GM18907 (cell line): ENCODE data around the gene SMIM30.
A peak's percentile ranks its signal among the peaks of the same experiment; 100 is the strongest.
"Not testable (repeated sequence)": the region's sequence is repeated elsewhere in the genome, so short reads cannot be mapped to it uniquely, and the experiment has no call there.

Experiments used
- ATAC-seq: cut with Tn5 transposase; IDR thresholded peaks from one replicate; pipeline ENCODE4 v1.9.1; 2021; ENCODE audit warnings: mild to moderate bottlenecking, moderate library complexity; ENCODE audit not compliant: unreplicated experiment

The SMIM30 gene, protein sequence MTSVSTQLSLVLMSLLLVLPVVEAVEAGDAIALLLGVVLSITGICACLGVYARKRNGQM

DNA sequence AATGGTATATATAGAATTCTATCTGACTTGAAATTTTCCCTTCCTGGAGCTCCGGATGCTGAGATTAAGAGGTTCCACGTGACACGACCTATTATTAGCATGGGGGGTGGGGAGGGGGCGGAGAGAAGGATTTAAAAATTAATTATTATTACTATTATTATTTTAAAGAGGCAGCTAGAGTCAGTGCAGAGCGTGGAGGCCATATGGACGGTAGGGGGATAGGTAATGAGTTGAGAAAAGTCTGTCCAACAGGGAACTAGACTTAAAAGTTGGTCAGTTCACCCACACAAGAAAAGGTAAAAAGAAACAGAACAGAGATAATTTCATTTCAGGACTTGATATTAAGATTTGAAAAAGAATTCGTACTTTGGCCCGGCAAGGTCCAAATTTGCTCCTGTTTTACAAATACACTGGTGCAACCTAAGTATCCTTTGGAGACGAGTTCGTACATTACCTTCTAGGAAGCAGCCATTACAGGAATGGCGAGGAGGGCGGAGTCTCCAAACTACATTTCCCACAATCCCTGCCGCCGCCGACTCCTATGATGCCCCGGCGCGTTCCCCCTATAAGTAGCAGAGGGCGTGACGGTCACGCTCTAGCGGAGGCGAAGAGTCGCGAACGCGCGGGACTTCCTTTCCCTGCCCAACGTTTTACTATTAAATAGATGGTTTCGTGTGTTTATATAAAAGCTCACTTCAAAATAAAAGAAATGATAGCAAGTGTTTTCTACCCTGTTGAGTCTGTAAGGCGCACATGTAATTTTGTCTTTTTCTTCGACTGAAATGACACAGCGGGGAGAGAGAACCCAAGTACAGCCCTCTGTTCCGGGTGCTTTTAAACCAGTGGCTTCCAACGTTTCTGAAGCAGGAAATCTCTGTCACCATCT is at the start of gene SMIM30:
SMIM30 (minus strand) TSS at position 481 of the 886 bp plus-strand sequence. CDS start 976 bp downstream, outside the sequence.
- peak; percentile 99 for ATAC-seq

DNA sequence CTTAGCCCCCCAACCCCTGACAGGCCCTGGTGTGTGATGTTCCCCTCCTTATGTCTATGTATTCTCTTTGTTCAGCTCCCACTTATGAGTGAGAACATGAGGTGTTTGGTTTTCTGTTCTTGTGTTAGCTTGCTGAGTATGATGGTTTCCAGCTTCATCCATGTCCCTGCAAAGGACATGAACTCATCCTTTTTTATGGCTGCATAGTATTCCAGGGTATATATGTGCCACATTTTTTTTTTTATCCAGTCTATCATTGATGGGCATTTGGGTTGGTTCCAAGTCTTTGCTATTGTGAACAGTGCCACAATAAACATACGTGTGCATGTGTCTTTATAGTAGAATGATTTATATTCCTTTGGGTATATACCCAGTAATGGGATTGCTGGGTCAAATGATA is 47.8 kb upstream of the SMIM30 start:
- ATAC-seq, result not testable (repeated sequence)

DNA sequence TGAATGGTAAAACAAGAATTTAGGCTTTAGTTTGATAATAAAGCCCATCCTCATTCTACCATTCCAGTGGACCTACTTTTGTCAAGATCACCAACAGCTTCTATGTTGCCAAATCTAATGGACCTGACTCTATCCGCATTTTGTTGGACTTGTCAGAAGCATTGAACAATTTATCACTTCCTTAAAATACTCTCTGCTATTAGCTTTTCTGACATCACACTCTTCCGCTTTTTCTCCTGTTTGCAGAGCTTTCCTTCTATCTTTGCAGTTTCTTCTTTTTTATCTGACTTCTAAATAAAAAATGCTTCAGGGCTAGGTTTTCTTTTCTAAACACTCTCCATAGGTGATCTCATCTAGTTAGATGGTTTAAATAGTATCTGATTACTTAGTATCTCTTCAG is 42.7 kb upstream of the SMIM30 start:
- no peak for ATAC-seq

DNA sequence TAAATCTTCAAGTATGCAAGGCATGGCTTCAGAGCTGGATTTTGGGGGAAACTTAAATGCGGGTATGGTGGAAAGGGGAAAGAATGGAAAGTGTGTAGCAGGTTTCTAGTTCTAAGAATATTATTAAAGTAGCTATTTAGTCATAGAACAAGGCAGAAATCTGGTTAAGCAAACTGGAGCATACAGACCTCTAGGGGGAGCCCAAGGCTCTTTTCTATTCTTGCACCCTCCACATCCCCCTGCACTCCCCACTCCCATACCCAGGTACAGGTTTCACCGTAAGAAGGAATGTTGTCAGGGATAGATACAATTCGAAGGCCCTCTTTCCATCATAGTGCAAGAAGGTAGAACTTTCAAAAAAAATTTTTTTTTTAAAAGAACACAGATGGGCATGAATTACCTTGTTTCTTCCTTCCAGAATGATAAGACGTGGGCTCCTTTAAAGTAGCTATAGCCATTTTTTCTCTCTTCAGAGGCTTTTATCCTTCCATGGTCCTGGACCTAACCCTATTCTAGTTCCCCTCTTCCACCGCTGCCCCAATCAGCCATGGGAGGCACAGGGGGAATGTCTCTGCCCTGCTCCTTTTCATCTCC is 41.5 kb upstream of the SMIM30 start:
- ATAC-seq, result peak; percentile 84

DNA sequence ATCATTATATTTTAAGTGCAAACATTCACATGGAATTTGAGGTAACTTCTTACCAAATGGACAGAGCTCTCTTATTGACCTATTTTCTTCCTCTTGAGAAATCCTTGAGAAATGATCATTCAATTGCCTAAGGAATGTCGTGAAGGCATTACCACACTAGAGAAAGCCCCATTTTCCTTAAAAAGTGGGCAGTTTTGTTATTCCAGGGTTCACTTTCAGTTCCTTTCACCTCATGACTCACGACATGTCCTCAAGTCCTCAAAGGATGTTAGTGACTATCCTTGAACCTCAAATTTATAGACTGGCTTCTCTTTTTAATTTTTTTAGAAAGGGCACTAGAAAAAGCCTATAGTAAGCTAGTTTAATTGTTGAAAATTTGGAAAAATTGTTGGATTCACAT is 40.4 kb upstream of the SMIM30 start:
- ATAC-seq, result no peak

DNA sequence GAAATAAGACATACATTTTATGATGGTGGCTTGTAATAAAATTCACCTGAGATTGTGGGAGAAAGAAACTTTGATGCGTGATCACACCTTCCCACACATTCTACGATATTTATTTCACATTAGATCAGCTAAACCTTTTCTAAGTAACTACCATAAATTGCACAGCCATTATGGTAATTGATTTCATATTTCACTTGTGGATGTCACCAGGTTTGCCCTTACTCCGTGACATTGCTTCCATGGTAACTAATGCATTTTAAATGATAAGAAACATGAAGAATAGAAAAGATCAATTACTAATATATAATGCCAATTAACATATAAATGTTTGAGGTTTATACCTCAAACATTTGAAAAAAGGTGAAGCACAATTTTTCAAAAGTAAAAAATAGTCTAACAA is 35.8 kb upstream of the SMIM30 start:
- ATAC-seq, result no peak

DNA sequence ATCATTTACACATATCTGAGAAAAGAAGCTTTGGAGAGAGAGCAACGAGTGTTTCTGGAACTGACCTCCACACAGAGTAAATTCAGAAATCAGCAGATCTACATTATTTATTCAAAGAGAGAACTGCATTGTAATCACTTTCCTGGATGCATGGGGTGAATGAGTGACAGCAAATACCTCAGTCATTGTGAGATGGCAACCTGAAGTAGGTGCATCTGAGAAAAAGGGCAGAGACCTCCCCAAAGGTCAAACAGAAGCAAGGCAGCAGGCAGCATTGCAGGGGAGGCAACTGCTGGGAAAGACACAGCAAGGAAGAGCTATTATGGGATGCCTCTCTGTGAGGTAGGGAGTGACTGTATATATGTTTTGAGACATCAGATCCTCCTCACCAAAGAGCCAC is 26.5 kb upstream of the SMIM30 start:
- ATAC-seq, result no peak

DNA sequence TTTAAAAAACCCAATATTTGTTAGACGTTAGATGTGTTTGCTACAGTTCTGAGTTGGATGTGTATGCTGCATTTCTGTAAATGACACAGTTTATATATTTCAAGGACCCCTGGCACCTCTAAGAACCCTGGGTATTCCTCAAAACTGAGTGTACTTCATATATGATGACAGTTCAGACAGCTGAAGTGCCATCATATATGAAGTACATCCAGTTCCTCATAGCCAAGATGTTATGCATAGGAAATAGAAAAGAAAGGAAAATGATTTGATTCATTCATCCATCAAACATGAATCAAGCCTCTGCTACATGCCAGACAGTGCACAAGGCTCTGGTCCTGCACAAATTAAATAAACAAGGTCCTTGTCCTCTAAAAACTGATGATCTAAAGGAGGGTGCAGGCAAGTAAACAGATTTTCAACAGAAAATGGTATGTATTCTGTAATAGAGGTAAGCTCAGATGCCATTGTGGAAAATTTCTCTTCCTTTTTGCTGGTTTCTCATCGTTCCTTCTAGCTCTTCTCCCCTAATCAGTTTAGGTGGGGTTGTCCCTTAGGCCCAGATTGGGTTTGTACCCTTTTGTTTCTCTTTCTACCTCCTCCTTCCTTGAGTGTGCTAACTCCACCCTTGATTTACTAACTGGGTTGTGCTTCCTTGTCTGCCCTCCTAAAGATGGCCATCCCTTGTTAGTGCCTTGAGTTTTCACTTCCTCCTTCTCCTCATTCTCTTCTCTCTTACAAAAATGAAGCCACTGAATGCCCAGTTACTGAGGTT is 25.3 kb upstream of the SMIM30 start:
- peak; percentile 68 for ATAC-seq

DNA sequence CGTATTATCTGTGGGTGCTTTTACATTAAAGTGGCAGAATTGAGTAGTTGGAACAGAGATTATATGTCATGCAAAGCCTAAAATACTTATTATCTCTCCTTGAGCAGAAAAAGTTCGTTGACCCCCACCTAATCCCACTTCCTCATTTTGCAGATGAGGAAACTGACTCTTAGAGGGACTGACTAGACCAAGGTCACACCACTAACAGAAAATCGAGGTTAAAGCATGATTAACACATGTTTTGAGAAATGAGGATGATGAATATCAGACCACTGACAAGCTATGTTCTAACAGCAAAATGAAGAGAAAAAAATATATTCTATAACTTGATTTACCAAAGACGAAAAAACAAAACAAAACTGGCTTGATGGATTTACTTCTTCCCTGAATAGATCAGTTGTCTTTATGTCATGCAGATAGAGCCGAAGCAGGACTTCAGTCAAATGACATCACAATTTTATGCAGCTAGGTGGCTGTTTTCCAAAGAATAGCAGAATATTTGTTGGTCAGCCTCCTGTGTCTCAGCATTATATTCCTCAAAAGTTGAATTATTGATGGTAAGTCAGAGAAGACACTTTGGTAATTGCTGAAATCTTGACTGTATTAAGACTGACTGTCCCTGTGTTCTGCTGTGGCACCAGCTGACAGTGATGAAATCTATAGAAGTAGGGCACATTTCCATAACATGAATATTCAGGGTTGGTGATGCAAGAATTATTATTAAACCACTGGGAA is 24.2 kb upstream of the SMIM30 start:
- peak; percentile 80 for ATAC-seq

DNA sequence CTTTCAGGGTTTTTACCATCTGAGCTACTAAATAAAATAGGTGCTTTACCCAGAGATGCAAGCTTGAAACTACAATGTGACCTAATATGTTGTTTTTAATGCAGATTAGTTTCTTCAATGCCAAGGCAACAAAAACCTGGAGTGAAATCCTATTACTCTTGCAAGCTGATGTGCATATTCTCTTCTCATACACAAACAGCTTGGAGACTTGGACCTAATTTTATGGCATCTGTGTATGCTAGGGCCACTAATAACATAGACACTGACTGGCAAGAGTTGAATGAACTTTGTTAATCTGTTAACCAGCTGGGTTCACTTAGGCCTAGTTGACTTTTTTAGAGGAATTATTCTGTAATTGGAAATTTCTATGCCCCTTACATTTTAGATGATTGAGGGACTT is 23.4 kb upstream of the SMIM30 start:
- no peak for ATAC-seq

DNA sequence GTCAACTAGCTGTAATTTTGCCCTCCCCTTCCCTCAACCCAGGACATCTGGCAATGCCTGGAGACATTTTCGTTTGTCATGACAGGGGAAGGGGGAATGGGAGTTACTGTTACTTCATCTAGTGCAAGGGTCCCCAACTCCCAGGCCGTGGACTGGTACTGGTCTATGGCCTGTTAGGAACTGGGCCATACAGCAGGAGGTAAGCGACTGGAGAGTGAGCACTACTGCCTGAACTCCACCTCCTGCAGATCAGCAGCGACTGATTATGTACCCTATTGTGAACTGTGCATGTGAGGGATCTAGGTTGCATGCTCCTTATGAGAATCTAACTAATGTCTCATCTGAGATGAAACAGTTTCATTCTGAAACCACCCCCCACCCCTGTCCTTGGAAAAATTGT is 22.6 kb upstream of the SMIM30 start:
- no peak for ATAC-seq

DNA sequence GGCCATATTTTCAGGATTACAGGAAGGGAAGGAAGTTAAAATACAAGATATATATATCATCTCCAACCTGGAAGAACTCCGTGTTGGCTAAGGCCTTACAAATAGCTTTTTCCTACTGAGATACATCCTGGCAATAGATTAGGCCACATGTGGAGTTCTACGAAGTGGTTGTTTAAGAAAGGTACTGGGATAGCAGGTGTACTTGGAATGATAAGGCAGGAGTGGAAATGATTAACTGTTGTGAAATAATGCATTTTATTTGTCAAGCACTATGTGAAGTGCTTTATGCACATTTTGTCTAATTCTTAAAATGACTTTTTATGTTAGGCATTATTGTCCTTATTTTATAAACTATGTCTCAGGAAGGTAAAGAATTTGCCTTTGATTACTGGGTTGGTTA is 18.9 kb upstream of the SMIM30 start:
- no peak for ATAC-seq

DNA sequence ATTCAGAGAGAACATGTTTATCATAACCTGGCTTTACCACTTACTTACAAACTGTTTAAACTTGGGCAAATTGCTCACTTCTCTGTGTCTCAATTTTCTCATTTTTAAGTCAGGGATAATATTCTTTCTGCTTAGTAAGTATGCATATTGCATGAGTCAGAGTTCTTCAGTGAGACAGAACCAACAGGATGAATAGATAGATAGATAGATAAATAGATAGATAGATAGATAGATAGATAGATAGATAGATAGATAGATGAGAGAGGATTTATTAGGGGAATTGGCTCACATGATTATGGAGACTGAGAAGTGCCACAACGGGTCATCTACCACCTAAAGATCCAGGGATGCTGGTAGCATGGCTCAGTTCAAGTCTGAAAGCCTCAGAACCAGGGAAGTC is 15.7 kb upstream of the SMIM30 start:
- no peak for ATAC-seq

DNA sequence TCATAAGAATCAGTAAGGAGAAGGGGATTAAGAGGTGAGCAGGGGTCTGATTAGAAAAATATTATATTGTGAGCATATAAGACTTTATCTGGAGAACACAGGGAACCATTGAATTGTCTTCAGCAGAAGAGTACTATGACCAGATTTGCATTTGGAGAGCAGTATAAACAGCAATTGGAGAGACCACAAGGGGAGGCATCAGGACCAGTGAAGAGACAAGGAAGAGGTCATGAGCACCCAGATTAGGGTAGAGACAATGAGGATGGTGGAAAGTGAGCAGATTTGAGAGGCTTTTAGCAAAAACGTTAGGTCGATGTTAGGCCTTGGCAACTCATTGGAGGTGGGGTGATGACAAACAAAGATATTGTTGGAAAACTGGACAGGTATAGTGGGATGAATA is 13.0 kb upstream of the SMIM30 start:
- ATAC-seq, result no peak

DNA sequence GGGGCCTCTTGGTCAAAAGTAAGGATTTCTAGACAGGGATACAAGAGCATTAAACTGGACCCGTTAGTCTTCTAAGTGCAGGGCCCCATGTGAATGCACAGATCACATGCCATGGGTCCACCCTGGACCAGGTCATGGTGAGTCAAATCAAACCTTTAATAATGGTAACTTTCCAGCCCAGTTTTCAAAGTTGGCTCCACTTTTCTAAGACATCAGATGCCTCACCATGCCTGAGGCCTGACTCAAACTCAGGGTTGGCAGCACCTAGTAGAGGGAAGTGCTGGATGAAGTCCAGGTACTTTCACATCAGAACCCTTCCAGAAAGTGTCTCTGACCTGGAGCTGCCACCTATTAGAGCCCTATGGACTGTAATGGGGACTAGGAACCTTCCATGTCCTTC is 9.7 kb upstream of the SMIM30 start:
- no peak for ATAC-seq

DNA sequence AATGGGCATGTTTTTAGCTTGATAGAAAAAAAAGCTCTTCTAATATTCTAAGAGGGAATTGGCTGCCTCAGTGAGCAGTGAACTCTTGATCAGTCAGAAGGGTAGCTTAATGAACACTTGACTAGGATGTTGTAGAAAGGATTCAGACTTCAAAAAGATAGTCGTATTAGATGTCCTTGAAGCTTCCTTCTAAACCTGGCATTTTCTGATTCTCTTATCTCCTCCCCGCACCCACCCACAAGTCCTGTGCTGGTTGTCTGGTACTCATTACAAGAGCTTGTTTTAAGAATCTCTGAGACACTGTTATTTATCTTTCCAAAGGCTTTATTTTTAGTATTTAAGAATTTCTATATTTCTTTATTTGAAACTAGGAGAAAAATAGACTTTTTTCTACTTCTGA is 7.4 kb upstream of the SMIM30 start:
- ATAC-seq, result no peak

DNA sequence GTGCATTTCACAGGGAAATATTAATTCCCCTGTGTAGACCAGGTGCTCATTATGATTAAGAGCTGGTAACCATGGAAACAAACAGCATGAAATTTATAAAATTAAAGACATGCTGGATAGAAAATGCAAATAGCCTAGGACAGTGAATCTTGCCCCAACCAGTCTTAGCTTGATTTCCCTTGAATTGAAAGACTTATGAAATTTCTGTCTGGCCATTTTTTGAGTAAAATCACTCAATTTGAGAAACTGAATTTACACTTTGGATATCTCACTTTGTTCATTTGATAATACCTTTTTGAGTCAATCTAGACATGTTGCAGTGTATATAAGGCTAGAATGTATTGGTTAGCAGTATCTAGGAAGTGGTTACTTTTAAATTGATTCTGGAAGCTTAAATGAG is 4.4 kb upstream of the SMIM30 start:
- ATAC-seq, result no peak

DNA sequence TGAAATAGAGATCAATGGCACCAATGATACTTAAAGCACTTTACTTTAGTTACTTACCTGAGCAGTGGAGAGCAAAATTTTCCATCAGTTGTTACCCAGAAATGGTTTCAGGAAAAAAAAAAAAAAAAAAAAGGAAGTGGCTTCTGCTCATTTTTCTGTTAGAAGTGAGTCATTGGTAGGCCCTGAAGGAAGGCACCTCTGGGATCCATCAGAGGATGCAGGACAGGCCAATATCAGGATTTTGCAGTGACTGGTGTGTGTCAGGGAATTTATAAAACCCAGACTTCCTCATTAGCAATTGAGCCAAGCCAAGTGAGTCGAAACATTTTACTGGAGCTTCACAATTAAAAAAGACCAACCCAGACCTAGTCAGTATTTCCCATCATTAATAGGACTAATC is 2.3 kb upstream of the SMIM30 start:
- ATAC-seq, result no peak

DNA sequence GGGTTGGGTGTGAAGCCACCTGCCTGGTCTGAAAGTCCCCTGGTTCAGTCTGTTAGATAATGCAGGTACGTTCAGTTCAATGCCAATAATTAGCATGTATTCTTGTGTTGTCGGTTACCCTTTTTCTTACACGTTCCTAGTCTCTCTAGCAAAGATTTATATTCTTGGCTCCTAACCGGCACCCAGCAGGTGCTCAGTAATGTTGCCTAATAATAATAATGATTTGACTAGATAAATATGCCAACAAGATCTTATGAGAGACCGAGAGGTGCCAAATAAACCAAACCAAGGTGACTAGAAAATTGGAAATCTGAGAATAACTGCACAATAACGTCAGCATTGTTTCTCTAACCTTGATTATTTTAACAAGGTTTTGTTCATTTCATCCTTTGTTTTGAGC is 1.1 kb upstream of the SMIM30 start:
- no peak for ATAC-seq

DNA sequence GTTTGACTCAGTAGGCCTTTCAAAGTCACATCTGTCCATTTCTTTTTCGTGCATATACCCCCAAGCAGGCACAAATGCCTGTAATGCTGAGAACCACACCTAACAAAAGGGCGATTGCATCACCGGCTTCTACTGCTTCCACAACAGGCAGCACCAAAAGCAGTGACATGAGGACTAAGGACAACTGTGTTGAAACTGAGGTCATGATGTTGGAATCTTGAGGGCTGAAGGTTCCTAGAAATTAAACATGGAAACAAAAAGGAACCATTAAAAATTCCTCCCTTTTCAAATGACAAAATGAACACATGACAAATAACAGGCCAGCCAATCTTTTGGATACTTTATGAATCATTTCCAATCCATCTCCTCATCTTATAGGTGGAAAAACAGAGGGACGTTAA is 980 bp downstream of the SMIM30 start:
- ATAC-seq, result not testable (repeated sequence)

DNA sequence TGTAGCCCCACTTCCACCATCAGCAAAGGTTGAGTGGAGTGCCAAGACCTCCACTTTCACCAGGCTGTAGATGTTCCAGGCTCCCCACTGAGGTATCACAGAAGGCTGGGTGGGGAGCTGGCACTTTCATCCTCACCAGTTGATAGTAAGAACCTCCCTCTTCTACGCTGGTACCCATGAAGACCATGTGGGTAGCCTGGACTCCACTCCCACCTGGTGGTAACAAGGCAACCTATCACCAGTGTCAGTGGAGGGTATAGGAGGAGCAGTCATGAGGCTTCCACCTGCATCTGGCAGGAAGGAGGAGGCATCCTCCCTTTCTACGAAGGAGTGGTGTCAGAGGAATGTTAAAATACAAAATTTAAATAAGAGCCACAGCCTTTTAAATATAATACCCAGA is 4.4 kb downstream of the SMIM30 start:
- ATAC-seq, result peak; percentile 54
